Measurements from ENCODE around the gene SPTBN5. TPM values are rescaled to one million over a fixed set of nuclear protein-coding genes. Genes with fewer than 3 reads are reported as not detected.

The SPTBN5 gene
- total RNA-seq, 1 experiment from 2014 or later = 2.1 TPM

- Histone ChIP-seq H3K36me3 (ENCODE audit: control insufficient read depth, insufficient read depth, low read length) (peaks cover 2% of the 10 kb centered on the region; the same call in 1 of the 2 replicates), H3K27me3 (ENCODE audit: control insufficient read depth, insufficient read depth, low read length) (no peaks in the 10 kb centered on the region), H3K27ac (ENCODE audit: low read length) (no peak overlapping the region), H3K4me3 (ENCODE audit: low read depth in 2 of 2, low read length in 2 of 2) (no peak overlapping the region), H3K4me1 (ENCODE audit: control insufficient read depth, insufficient read depth, low read length) (no peaks in the 10 kb centered on the region; the same call in 1 of the 2 replicates), H3K9me3 (ENCODE audit: control insufficient read depth, insufficient read depth, low read depth, low read length) (no peaks in the 10 kb centered on the region)
- BruUV-seq (replicated peaks) = no TSS peak
- POLR2A ChIA-PET = no interaction called here
- TF ChIP-seq, protein P1, sequence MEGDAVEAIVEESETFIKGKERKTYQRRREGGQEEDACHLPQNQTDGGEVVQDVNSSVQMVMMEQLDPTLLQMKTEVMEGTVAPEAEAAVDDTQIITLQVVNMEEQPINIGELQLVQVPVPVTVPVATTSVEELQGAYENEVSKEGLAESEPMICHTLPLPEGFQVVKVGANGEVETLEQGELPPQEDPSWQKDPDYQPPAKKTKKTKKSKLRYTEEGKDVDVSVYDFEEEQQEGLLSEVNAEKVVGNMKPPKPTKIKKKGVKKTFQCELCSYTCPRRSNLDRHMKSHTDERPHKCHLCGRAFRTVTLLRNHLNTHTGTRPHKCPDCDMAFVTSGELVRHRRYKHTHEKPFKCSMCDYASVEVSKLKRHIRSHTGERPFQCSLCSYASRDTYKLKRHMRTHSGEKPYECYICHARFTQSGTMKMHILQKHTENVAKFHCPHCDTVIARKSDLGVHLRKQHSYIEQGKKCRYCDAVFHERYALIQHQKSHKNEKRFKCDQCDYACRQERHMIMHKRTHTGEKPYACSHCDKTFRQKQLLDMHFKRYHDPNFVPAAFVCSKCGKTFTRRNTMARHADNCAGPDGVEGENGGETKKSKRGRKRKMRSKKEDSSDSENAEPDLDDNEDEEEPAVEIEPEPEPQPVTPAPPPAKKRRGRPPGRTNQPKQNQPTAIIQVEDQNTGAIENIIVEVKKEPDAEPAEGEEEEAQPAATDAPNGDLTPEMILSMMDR (IDR thresholded peaks at IDR 0.05) = no peak
- TF ChIP-seq POLR2AphosphoS5 (IDR thresholded peaks at IDR 0.05; ENCODE audit: low read depth, low read length) (no peak), TCF7L2 (IDR thresholded peaks at IDR 0.05; ENCODE audit: low read depth, low read length) (no peak), REST (IDR thresholded peaks at IDR 0.05; ENCODE audit: insufficient read depth in 1 of 2, low read depth in 2 of 2, low read length in 1 of 2) (no peak), SIN3A (IDR thresholded peaks at IDR 0.05; ENCODE audit: borderline replicate concordance, insufficient read depth, low read depth, low read length) (no peak)
- DNase-seq (ENCODE audit: low read depth, low spot score) (no peak), ATAC-seq (no peak)
- CTCF ChIA-PET = interaction anchor here (0.8 kb wide), 1 partner anchor 252 kb away, joined by 5 read pairs; no protein-coding TSS in a partner anchor
- intact Hi-C loops (cut with micrococcal nuclease; ENCODE audit: unreplicated experiment) = loop anchor here (10.0 kb wide), 1 partner anchor 209 kb away; no protein-coding TSS in a partner anchor
- in situ Hi-C loops (cut with HindIII; ENCODE audit: low pct_unique_long_range_greater_than_20kb, low sequenced_read_pairs) = no loop called here
These were observed 80.4 kb downstream of the SPTBN5 start for GRCh38 chr15:41813426-41813825.

DNA sequence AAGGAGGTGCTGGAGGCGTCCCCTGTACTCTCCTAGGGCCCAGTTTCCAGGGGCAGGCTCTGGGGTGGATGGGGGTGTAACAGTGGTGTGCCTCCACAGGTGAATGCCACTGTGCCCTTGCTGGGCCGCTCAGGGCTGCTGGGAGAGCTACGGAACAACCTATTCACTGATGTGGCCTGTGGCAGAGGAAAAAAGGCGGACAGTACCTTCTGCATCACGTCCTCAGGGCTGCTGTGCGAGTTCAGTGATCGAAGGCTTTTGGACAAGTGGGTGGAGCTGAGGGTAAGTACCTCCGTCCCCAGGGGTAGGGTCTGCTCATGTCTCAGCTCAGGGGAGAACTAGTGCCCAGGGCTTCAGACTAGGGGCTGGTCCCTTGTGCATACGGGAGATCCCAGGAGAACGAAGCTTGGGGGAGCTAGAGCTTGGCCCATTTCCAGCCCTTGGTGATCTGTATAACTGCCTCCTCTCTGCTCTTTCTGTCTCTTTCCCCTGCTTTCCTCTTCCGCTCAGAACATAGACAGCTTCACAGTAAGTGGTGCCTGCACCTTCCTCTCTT lies 81.0 kb downstream of the SPTBN5 start:
- in situ Hi-C loops (cut with HindIII; ENCODE audit: low pct_unique_long_range_greater_than_20kb, low sequenced_read_pairs) (no loop called here), intact Hi-C loops (cut with micrococcal nuclease; ENCODE audit: unreplicated experiment) (loop anchor here (10.0 kb wide), 1 partner anchor 208 kb away; no protein-coding TSS in a partner anchor)
- ChIA-PET POLR2A (no interaction called here), CTCF (interaction anchor here (0.8 to 1.9 kb wide), 2 partner anchors 209 to 252 kb away, joined by 5 read pairs; no protein-coding TSS in a partner anchor)
- Histone ChIP-seq H3K9me3 (ENCODE audit: control insufficient read depth, insufficient read depth, low read depth, low read length) (no peaks in the 10 kb centered on the region), H3K27ac (ENCODE audit: low read length) (no peak overlapping the region), H3K4me3 (ENCODE audit: low read depth in 2 of 2, low read length in 2 of 2) (no peak overlapping the region), H3K4me1 (ENCODE audit: control insufficient read depth, insufficient read depth, low read length) (no peaks in the 10 kb centered on the region; the same call in 1 of the 2 replicates), H3K27me3 (ENCODE audit: control insufficient read depth, insufficient read depth, low read length) (no peaks in the 10 kb centered on the region), H3K36me3 (ENCODE audit: control insufficient read depth, insufficient read depth, low read length) (peaks cover 2% of the 10 kb centered on the region; the same call in 1 of the 2 replicates)
- DNase-seq (ENCODE audit: low read depth, low spot score) (no peak), ATAC-seq (no peak)
- TF ChIP-seq POLR2AphosphoS5 (IDR thresholded peaks at IDR 0.05; ENCODE audit: low read depth, low read length) (no peak), REST (IDR thresholded peaks at IDR 0.05; ENCODE audit: insufficient read depth in 1 of 2, low read depth in 2 of 2, low read length in 1 of 2) (no peak), SIN3A (IDR thresholded peaks at IDR 0.05; ENCODE audit: borderline replicate concordance, insufficient read depth, low read depth, low read length) (no peak), TCF7L2 (IDR thresholded peaks at IDR 0.05; ENCODE audit: low read depth, low read length) (no peak)
- TF ChIP-seq, protein P1 (IDR thresholded peaks at IDR 0.05) = no peak
- BruUV-seq (replicated peaks) = no TSS peak
